ENCODE measurements around the gene CAST.

Gene CAST

GRCh38 chr5:96641368-96642280 lies 20.6 kb upstream of the CAST start:
- H3K4me2 ChIP-seq (ENCODE audit: low read length): no peak overlapping the region
- H3K27me3 ChIP-seq (ENCODE audit: control insufficient read depth, low read length): no peaks in the 10 kb centered on the region

GRCh38 chr5:96642281-96642640 lies 19.9 kb upstream of the CAST start:
- no peaks in the 10 kb centered on the region for H3F3A ChIP-seq (ENCODE audit: control insufficient read depth, insufficient read depth)
- H3K4me3 ChIP-seq (ENCODE audit: low read length): no peak overlapping the region
- H3K27me3 ChIP-seq (ENCODE audit: control insufficient read depth, low read length): no peaks in the 10 kb centered on the region
- H3K4me2 ChIP-seq (ENCODE audit: low read length): no peak overlapping the region
- no peaks in the 10 kb centered on the region for H3K9me3 ChIP-seq (ENCODE audit: control insufficient read depth, insufficient read depth, low read length)
- H3K9me2 ChIP-seq (replicated peaks; ENCODE audit: control insufficient read depth, low read length): no peaks in the 10 kb centered on the region
- H3K79me2 ChIP-seq (ENCODE audit: control insufficient read depth, low read length): no peaks in the 10 kb centered on the region
- no peaks in the 10 kb centered on the region for H3K4me1 ChIP-seq (ENCODE audit: control insufficient read depth, low read length)
- H3K27ac ChIP-seq (ENCODE audit: low read depth, low read length): no peak overlapping the region
- TF ChIP-seq, protein P1, sequence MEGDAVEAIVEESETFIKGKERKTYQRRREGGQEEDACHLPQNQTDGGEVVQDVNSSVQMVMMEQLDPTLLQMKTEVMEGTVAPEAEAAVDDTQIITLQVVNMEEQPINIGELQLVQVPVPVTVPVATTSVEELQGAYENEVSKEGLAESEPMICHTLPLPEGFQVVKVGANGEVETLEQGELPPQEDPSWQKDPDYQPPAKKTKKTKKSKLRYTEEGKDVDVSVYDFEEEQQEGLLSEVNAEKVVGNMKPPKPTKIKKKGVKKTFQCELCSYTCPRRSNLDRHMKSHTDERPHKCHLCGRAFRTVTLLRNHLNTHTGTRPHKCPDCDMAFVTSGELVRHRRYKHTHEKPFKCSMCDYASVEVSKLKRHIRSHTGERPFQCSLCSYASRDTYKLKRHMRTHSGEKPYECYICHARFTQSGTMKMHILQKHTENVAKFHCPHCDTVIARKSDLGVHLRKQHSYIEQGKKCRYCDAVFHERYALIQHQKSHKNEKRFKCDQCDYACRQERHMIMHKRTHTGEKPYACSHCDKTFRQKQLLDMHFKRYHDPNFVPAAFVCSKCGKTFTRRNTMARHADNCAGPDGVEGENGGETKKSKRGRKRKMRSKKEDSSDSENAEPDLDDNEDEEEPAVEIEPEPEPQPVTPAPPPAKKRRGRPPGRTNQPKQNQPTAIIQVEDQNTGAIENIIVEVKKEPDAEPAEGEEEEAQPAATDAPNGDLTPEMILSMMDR (IDR thresholded peaks at IDR 0.05; ENCODE audit: low read depth, low read length, poor library complexity, severe bottlenecking): no peak
- no peak for TF ChIP-seq EZH2phosphoT487 (IDR thresholded peaks at IDR 0.05; ENCODE audit: borderline replicate concordance, low read length)
- H4K20me1 ChIP-seq (ENCODE audit: control insufficient read depth, insufficient read depth, low read depth, low read length): no peaks in the 10 kb centered on the region
- H3K36me3 ChIP-seq (ENCODE audit: control insufficient read depth, low read length): no peaks in the 10 kb centered on the region

More at GRCh38 chr5:96641368-96642280, 20.6 kb upstream of the CAST start:
- H3K9me2 ChIP-seq (replicated peaks; ENCODE audit: control insufficient read depth, low read length): no peaks in the 10 kb centered on the region
- no peaks in the 10 kb centered on the region for H3K9me3 ChIP-seq (ENCODE audit: control insufficient read depth, insufficient read depth, low read length)
- no peaks in the 10 kb centered on the region for H4K20me1 ChIP-seq (ENCODE audit: control insufficient read depth, insufficient read depth, low read depth, low read length)
- no peak overlapping the region for H3K4me3 ChIP-seq (ENCODE audit: low read length)
- H3K36me3 ChIP-seq (ENCODE audit: control insufficient read depth, low read length): no peaks in the 10 kb centered on the region
- TF ChIP-seq, protein P1 (IDR thresholded peaks at IDR 0.05; ENCODE audit: low read depth, low read length, poor library complexity, severe bottlenecking): no peak
- TF ChIP-seq EZH2phosphoT487 (IDR thresholded peaks at IDR 0.05; ENCODE audit: borderline replicate concordance, low read length): no peak
- no peaks in the 10 kb centered on the region for H3K79me2 ChIP-seq (ENCODE audit: control insufficient read depth, low read length)
- no peak overlapping the region for H3K27ac ChIP-seq (ENCODE audit: low read depth, low read length)
- H3K4me1 ChIP-seq (ENCODE audit: control insufficient read depth, low read length): no peaks in the 10 kb centered on the region
- H3F3A ChIP-seq (ENCODE audit: control insufficient read depth, insufficient read depth): no peaks in the 10 kb centered on the region

GRCh38 chr5:96645091-96645490 lies 17.1 kb upstream of the CAST start:
- H3K4me3 ChIP-seq (ENCODE audit: low read length): no peak overlapping the region
- no peaks in the 10 kb centered on the region for H4K20me1 ChIP-seq (ENCODE audit: control insufficient read depth, insufficient read depth, low read depth, low read length)
- no peaks in the 10 kb centered on the region for H3K79me2 ChIP-seq (ENCODE audit: control insufficient read depth, low read length)
- H3K4me2 ChIP-seq (ENCODE audit: low read length): no peak overlapping the region
- H3K27me3 ChIP-seq (ENCODE audit: control insufficient read depth, low read length): 0 out of 2 replicates have a peak, but pooled peaks cover 4% of the 10 kb centered on the region
- H3K9me3 ChIP-seq (ENCODE audit: control insufficient read depth, insufficient read depth, low read length): no peaks in the 10 kb centered on the region
- no peaks in the 10 kb centered on the region for H3K36me3 ChIP-seq (ENCODE audit: control insufficient read depth, low read length)
- no peaks in the 10 kb centered on the region for H3K4me1 ChIP-seq (ENCODE audit: control insufficient read depth, low read length)
- H3K9me2 ChIP-seq (replicated peaks; ENCODE audit: control insufficient read depth, low read length): no peaks in the 10 kb centered on the region
- no peak overlapping the region for H3K27ac ChIP-seq (ENCODE audit: low read depth, low read length)
- TF ChIP-seq, protein P1 (IDR thresholded peaks at IDR 0.05; ENCODE audit: low read depth, low read length, poor library complexity, severe bottlenecking): no peak
- TF ChIP-seq EZH2phosphoT487 (IDR thresholded peaks at IDR 0.05; ENCODE audit: borderline replicate concordance, low read length): no peak
- H3F3A ChIP-seq (ENCODE audit: control insufficient read depth, insufficient read depth): no peaks in the 10 kb centered on the region
